Uterus (tissue), 2 donors: ENCODE results near the gene CCDC88A.

Experiments used
- POLR2A ChIP-seq, 2 donors: fragments of 450-650 bp; IDR thresholded peaks; one replicate each; pipeline ENCODE4 v1.6.1; 2016; ENCODE audit warnings: antibody characterized with exemption in 2 of 2, mild to moderate bottlenecking in 1 of 2, moderate library complexity in 1 of 2
- TF ChIP-seq, protein P1 (sequence below), 4 experiments: fragments of 200-600 bp in 2 of 4; fragments of 450-650 bp in 2 of 4; sonication (generic) in 2 of 4; IDR thresholded peaks; one replicate each; pipeline ENCODE4 v1.5.1; 2016 to 2019; ENCODE audit warnings: antibody characterized with exemption in 4 of 4, mild to moderate bottlenecking in 2 of 4, moderate library complexity in 1 of 4

DNA sequence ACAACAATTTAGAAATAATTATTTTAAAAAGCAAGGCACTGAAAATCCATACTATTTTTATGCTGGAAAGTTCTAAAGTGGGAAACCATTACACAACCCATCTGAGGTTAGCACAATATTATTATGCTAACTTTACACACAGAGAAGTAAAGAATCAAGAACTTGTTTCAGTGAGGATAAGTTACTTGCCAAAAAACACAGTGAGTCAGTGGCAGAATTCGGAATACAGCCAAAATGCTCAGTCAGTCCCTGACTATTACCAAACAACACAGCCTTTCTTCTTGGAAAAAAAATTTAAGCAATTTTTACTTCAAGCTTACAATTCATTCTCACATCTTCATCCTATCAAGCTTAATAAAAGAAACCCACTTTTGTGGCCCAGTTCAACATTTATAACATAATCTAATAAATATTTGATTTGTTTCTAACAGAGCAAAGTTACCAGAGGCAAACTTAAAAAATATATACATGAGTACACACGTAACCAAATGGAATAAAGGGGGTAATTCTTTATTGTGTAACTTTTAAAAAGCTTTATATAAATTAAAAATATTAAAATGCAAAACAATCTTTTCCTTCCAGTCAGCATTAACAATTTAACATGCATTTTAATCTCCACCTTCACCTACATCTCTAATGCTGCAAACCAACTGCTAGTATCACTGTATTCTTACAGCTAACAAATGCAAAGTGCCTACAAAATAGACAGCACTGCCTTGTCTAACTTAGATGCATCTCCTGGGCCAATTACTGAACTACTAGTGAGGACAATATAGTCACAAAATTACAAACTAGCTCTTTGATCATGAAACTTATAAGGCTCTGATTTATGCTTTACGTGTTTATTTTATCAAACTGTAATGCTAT is 55.2 kb downstream of the CCDC88A start:
- TF ChIP-seq, protein P1, sequence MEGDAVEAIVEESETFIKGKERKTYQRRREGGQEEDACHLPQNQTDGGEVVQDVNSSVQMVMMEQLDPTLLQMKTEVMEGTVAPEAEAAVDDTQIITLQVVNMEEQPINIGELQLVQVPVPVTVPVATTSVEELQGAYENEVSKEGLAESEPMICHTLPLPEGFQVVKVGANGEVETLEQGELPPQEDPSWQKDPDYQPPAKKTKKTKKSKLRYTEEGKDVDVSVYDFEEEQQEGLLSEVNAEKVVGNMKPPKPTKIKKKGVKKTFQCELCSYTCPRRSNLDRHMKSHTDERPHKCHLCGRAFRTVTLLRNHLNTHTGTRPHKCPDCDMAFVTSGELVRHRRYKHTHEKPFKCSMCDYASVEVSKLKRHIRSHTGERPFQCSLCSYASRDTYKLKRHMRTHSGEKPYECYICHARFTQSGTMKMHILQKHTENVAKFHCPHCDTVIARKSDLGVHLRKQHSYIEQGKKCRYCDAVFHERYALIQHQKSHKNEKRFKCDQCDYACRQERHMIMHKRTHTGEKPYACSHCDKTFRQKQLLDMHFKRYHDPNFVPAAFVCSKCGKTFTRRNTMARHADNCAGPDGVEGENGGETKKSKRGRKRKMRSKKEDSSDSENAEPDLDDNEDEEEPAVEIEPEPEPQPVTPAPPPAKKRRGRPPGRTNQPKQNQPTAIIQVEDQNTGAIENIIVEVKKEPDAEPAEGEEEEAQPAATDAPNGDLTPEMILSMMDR (IDR thresholded peaks at IDR 0.05) = no peak
- no peak for TF ChIP-seq POLR2A (IDR thresholded peaks at IDR 0.05)
